ENCODE results near the gene PKN1.
"Not testable (repeated sequence)": the region's sequence is repeated elsewhere in the genome, so short reads cannot be mapped to it uniquely, and the experiment has no call there.

PKN1 gene

DNA sequence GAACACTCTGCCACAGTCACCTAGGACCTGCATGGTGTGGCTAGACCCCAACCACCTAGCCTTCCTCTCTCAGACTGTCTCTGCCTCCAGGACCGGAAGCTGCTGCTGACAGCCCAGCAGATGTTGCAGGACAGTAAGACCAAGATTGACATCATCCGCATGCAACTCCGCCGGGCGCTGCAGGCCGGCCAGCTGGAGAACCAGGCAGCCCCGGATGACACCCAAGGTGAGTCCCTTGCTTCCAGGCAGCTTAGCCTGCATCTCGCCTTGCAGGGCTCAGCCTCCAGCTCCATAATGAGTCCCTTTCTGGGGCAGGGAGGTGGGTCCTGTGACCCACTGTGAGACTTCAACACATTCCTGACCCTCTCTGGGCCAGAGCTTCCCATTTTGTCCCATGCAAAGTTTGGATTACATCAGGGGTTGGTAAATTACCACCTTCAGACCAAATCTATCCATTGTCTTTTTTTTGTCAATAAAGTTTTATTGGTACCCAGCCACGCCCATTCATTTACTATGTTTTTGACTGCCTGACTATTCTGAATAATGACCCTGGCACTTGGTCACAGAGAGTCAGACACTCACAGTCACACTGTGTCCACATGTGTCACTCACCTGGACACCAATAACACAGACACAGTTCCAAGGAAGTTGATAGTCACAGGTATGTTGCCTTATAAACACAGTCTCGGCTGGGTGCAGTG lies 13.4 kb downstream of the PKN1 start:
- DNase-seq (ENCODE audit: low spot score in 2 of 2) = no peak
- Histone ChIP-seq H3K36me3 (replicated peaks) (peaks cover 91% of the 10 kb centered on the region), H3K4me1 (no peaks in the 10 kb centered on the region), H3K9me3 (no peaks in the 10 kb centered on the region), H3K4me3 (no peak overlapping the region), H3K27me3 (ENCODE audit: low read depth) (no peaks in the 10 kb centered on the region)
- in situ Hi-C loops (cut with MboI; ENCODE audit: low sequenced_read_pairs) = no loop called here

DNA sequence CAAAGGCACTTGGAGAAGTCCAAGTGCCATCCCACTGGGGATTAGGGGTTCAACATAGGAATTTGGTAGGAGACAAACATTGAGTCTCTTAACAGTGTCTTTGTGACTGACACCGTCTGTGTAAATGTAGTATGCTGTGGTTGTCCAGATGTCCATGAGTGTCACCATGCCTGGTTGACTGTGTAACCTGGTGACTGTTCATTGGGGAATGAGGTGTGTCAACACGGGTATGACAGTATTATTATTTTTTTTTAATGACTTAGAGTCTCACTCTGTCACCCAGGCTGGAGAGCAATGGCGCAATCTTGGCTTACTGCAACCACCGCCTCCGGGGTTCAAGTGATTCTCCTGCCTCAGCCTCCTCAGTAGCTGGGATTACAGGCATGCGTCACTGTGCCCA lies 16.2 kb downstream of the PKN1 start:
- no peaks in the 10 kb centered on the region for H3K4me1 ChIP-seq
- H3K9me3 ChIP-seq = no peaks in the 10 kb centered on the region
- no peak overlapping the region for H3K4me3 ChIP-seq
- H3K36me3 ChIP-seq (replicated peaks) = peaks cover 76% of the 10 kb centered on the region
- no peaks in the 10 kb centered on the region for H3K27me3 ChIP-seq (ENCODE audit: low read depth)
- DNase-seq (ENCODE audit: low spot score in 2 of 2) = no peak
- in situ Hi-C loops (cut with MboI; ENCODE audit: low sequenced_read_pairs) = no loop called here

DNA sequence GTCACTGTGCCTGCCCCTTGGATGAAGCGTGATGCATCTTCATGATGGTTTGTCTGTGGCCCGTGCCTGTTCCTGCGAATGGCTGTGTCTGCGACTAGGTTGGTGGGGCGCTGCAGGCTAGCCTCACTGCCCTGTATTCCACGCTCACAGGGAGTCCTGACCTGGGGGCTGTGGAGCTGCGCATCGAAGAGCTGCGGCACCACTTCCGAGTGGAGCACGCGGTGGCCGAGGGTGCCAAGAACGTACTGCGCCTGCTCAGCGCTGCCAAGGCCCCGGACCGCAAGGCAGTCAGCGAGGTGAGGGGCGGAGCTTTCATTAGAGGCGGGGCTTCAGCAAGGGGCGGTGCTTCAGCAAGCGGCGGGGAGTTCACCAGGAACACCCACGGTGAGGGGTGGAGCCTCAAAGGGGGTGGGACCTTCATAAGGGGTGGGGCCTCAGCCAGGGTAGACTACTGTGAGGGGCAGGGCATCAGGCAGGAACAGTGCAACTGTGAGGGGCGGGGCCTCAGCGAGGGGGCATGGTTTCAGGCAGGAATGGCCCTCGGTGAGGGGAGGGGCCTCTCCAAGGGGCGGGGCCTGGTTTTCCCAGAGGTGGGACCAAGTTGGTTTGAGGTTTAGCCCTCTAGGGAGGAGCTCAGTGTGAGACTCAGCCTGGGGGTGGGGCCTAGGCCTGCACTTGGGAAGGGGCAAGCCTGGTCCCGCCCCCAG lies 17.2 kb downstream of the PKN1 start:
- Histone ChIP-seq H3K36me3 (replicated peaks) (peaks cover 71% of the 10 kb centered on the region), H3K9me3 (no peaks in the 10 kb centered on the region), H3K4me3 (no peak overlapping the region), H3K4me1 (no peaks in the 10 kb centered on the region), H3K27me3 (ENCODE audit: low read depth) (no peaks in the 10 kb centered on the region)
- in situ Hi-C loops (cut with MboI; ENCODE audit: low sequenced_read_pairs) = no loop called here
- DNase-seq (ENCODE audit: low spot score in 2 of 2) = peak; percentile 54 to 96

DNA sequence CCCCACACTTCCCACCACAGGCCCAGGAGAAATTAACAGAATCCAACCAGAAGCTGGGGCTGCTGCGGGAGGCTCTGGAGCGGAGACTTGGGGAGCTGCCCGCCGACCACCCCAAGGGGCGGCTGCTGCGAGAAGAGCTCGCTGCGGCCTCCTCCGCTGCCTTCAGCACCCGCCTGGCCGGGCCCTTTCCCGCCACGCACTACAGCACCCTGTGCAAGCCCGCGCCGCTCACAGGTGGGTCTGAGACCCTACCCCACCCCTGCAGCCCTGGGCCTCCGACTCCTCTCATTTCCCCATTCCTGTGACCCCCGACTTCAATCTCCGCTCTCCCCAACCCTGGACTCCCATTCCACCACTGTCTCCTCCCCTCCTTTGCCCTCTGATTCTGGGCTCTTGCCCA lies 17.8 kb downstream of the PKN1 start:
- peaks cover 65% of the 10 kb centered on the region for H3K36me3 ChIP-seq (replicated peaks)
- DNase-seq (ENCODE audit: low spot score in 2 of 2) = no peak
- H3K4me3 ChIP-seq = no peak overlapping the region
- H3K4me1 ChIP-seq = no peaks in the 10 kb centered on the region
- no peaks in the 10 kb centered on the region for H3K27me3 ChIP-seq (ENCODE audit: low read depth)
- no peaks in the 10 kb centered on the region for H3K9me3 ChIP-seq
- in situ Hi-C loops (cut with MboI; ENCODE audit: low sequenced_read_pairs) = no loop called here

DNA sequence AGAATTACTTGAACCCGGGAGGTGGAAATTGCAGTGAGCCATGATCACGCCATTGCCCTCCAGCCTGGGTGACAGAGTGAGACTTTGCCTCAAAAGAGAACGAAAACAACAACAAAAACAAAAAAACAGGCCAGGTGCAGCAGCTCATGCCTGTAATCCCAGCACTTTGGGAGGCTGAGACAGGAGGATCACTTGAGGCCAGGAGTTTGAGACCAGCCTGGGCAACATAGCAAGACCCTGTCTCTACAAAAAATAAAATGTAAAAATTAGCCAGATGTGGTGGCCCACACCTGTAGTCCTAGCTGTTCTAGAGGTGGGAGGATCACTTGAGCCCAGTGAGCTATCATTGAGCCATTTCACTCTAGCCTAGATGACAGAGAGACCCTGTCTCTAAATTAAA lies 19.2 kb downstream of the PKN1 start:
- H3K4me1 ChIP-seq; in situ Hi-C loops (cut with MboI; ENCODE audit: low sequenced_read_pairs); H3K9me3 ChIP-seq; DNase-seq (ENCODE audit: low spot score in 2 of 2); H3K27me3 ChIP-seq (ENCODE audit: low read depth); H3K4me3 ChIP-seq: not testable (repeated sequence)
- peaks cover 51% of the 10 kb centered on the region for H3K36me3 ChIP-seq (replicated peaks)

DNA sequence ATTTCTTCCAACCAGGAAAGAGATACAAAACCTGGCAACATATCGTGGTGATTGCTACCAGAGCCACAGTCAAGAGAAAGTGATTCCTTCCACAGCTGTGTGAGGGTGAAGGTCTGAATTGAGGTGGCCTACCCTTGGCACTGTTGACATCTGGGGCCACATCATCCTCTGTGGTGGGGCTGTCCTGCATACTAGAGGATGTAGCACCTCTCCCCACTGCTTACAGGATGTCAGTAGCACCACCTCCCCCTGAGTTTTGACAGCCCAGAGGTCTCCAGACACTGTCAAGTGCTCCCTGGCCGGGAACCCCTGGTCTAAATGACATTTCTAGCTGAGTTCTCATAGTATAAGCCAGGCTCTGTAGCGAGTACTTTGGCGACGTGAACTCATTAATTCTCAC lies 26.6 kb downstream of the PKN1 start:
- Histone ChIP-seq H3K4me1 (no peaks in the 10 kb centered on the region), H3K4me3 (no peak overlapping the region), H3K9me3 (no peaks in the 10 kb centered on the region), H3K36me3 (replicated peaks) (peaks cover 44% of the 10 kb centered on the region), H3K27me3 (ENCODE audit: low read depth) (no peaks in the 10 kb centered on the region)
- in situ Hi-C loops (cut with MboI; ENCODE audit: low sequenced_read_pairs) = no loop called here
- no peak for DNase-seq (ENCODE audit: low spot score in 2 of 2)

DNA sequence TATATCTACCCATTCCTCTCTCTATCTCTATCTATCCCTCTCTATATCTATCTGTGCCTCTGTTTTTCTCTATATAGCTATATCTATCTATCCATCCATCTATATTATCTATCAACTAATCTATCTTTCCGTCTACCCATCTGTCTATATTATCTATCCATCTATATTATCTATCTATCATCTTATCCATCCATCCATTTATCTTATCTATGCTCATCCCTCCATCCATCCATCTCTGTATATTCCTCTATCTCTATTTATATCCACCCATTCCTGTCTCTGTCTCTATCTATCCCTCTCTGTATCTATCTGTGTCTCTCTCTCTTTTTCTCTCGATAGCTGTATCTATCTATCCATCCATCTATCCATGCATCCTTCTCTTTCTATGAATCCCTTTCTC lies 27.8 kb downstream of the PKN1 start:
- H3K9me3 ChIP-seq = no peaks in the 10 kb centered on the region
- no peaks in the 10 kb centered on the region for H3K4me1 ChIP-seq
- no peak overlapping the region for H3K4me3 ChIP-seq
- no peak for DNase-seq (ENCODE audit: low spot score in 2 of 2)
- H3K36me3 ChIP-seq (replicated peaks) = peaks cover 51% of the 10 kb centered on the region
- H3K27me3 ChIP-seq (ENCODE audit: low read depth) = no peaks in the 10 kb centered on the region
- in situ Hi-C loops (cut with MboI; ENCODE audit: low sequenced_read_pairs) = no loop called here

DNA sequence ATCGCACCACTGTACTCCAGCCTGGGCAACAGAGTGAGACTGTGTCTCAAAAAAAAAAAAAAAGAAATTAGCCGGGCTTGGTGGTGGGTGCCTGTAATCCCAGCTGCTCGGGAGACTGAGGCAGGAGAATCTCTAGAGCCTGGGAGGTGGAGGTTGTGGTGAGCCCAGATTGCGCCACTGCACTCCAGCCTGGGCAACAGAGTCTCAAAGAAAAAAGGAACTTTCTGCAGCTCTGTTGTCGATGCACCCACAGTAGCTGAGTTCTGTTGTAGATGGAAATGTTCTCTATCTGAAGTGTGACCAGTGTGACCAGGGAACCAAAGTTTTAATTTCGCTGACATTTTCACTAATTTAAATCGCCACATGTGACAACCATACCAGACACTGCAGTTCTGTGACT lies 29.3 kb downstream of the PKN1 start:
- H3K9me3 ChIP-seq; H3K4me1 ChIP-seq; DNase-seq (ENCODE audit: low spot score in 2 of 2); H3K4me3 ChIP-seq; H3K27me3 ChIP-seq (ENCODE audit: low read depth); in situ Hi-C loops (cut with MboI; ENCODE audit: low sequenced_read_pairs): not testable (repeated sequence)
- H3K36me3 ChIP-seq (replicated peaks) = peaks cover 57% of the 10 kb centered on the region

DNA sequence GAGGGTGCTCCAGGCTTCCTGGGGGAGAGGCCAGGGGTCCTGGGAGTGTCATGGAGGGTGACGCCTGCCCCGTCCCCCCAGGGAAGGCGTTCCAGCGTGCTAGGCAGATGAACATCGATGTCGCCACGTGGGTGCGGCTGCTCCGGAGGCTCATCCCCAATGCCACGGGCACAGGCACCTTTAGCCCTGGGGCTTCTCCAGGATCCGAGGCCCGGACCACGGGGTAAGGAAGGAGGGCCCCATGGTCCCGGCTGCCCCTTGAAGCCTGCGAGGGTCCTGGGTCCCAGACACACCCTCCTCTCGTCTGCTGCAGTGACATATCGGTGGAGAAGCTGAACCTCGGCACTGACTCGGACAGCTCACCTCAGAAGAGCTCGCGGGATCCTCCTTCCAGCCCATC lies 30.6 kb downstream of the PKN1 start:
- H3K4me3 ChIP-seq = no peak overlapping the region
- no peaks in the 10 kb centered on the region for H3K9me3 ChIP-seq
- H3K4me1 ChIP-seq = no peaks in the 10 kb centered on the region
- H3K36me3 ChIP-seq (replicated peaks) = peaks cover 60% of the 10 kb centered on the region
- in situ Hi-C loops (cut with MboI; ENCODE audit: low sequenced_read_pairs) = no loop called here
- H3K27me3 ChIP-seq (ENCODE audit: low read depth) = no peaks in the 10 kb centered on the region
- no peak for DNase-seq (ENCODE audit: low spot score in 2 of 2)

DNA sequence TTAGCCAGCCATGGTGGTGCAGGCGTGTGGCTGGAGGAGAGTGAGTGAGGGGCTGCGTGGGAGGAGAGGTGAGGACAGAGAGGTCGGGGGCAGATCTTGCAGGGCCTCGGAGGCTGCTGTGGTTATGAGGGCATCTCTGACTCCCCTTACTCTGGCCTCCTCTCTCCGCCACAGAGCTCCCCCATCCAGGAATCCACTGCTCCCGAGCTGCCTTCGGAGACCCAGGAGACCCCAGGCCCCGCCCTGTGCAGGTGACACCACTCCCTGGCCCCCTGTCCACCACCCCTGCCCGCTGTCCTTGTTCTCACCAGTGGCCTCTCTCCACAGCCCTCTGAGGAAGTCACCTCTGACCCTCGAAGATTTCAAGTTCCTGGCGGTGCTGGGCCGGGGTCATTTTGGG lies 34.3 kb downstream of the PKN1 start:
- Histone ChIP-seq H3K36me3 (replicated peaks) (peaks cover 55% of the 10 kb centered on the region), H3K9me3 (no peaks in the 10 kb centered on the region), H3K4me3 (no peak overlapping the region), H3K27me3 (ENCODE audit: low read depth) (no peaks in the 10 kb centered on the region), H3K4me1 (peaks cover 4% of the 10 kb centered on the region)
- in situ Hi-C loops (cut with MboI; ENCODE audit: low sequenced_read_pairs) = no loop called here
- no peak for DNase-seq (ENCODE audit: low spot score in 2 of 2)

DNA sequence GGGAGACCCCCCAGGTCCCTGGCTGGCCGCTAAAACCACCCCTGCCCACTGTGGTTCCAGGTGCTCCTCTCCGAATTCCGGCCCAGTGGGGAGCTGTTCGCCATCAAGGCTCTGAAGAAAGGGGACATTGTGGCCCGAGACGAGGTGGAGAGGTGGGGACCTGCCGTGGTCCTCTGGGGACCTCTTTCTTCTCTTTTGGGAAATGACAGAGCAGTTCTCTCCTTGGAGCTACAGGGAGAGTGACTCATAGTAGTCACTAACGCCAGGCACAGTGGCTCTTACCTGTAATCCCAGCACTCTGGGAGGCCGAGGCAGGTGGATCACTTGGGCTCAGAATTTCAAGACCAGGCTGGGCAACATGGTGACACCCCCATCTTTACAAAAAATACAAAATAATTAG lies 34.7 kb downstream of the PKN1 start:
- peaks cover 52% of the 10 kb centered on the region for H3K36me3 ChIP-seq (replicated peaks)
- H3K4me3 ChIP-seq = no peak overlapping the region
- no peak for DNase-seq (ENCODE audit: low spot score in 2 of 2)
- in situ Hi-C loops (cut with MboI; ENCODE audit: low sequenced_read_pairs) = no loop called here
- peaks cover 5% of the 10 kb centered on the region for H3K4me1 ChIP-seq
- H3K9me3 ChIP-seq = no peaks in the 10 kb centered on the region
- H3K27me3 ChIP-seq (ENCODE audit: low read depth) = no peaks in the 10 kb centered on the region

DNA sequence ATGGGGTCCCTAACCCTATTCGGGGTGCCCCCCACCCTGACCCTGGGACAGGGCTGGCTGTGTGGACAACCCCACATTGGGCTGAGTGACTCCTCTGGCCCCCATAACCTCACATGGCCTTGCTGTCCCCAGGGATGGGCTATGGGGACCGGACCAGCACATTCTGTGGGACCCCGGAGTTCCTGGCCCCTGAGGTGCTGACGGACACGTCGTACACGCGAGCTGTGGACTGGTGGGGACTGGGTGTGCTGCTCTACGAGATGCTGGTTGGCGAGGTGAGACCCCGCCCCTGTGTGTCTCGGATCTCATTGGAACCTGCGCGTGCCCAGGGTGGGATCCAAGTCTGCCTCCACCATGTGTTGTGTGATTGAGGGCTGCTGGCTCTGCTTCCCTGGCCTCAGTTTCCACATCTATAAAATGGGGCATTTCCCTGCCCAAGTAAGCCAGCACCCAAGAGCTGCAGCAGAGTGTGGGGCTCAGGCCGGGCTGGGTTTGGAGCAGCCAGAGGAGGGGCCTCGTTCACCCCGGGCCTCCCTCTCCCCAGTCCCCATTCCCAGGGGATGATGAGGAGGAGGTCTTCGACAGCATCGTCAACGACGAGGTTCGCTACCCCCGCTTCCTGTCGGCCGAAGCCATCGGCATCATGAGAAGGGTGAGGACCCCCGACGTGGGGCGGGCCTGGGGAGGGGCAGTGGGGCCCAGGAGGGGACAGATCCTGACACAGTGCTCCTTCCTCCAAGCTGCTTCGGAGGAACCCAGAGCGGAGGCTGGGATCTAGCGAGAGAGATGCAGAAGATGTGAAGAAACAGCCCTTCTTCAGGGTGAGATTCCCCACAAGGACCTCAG lies 37.1 kb downstream of the PKN1 start:
- no peak overlapping the region for H3K4me3 ChIP-seq
- H3K27me3 ChIP-seq (ENCODE audit: low read depth) = no peaks in the 10 kb centered on the region
- H3K4me1 ChIP-seq = peaks cover 5% of the 10 kb centered on the region
- no peak for DNase-seq (ENCODE audit: low spot score in 2 of 2)
- no peaks in the 10 kb centered on the region for H3K9me3 ChIP-seq
- in situ Hi-C loops (cut with MboI; ENCODE audit: low sequenced_read_pairs) = no loop called here
- peaks cover 30% of the 10 kb centered on the region for H3K36me3 ChIP-seq (replicated peaks)

DNA sequence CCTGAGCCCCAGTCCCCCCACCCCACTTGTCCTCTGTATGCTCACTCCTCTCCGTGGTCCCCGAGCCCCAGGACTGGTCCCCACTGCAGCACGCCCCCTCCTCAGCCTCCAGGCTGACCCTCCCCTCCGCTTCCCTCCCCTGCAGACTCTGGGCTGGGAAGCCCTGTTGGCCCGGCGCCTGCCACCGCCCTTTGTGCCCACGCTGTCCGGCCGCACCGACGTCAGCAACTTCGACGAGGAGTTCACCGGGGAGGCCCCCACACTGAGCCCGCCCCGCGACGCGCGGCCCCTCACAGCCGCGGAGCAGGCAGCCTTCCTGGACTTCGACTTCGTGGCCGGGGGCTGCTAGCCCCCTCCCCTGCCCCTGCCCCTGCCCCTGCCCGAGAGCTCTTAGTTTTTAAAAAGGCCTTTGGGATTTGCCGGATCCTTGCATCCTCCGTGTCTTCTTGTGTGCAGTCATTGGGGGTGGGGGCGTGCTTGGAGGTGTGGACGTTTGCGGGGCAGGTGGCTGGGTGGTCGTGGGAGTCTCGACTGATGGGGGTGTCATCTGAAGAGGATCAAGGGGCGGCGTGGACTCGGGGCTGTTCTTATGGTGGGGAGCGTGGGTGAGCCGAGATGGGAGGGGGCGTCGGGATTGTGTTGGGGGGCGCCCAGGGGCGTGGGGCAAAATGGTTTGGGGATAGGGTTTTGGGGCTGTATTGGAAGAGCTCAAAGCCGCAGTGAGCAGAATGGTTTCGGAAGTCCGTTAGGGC lies 38.5 kb downstream of the PKN1 start:
- no peaks in the 10 kb centered on the region for H3K9me3 ChIP-seq
- H3K4me3 ChIP-seq = no peak overlapping the region
- no peak for DNase-seq (ENCODE audit: low spot score in 2 of 2)
- peaks cover 21% of the 10 kb centered on the region for H3K36me3 ChIP-seq (replicated peaks)
- peaks cover 7% of the 10 kb centered on the region for H3K4me1 ChIP-seq
- in situ Hi-C loops (cut with MboI; ENCODE audit: low sequenced_read_pairs) = no loop called here
- no peaks in the 10 kb centered on the region for H3K27me3 ChIP-seq (ENCODE audit: low read depth)
